ENCODE measurements around the gene CFAP46. TPM values are rescaled to one million over a fixed set of nuclear protein-coding genes. Genes with fewer than 3 reads are reported as not detected.
A peak's percentile ranks its signal among the peaks of the same experiment; 100 is the strongest.

Gene CFAP46
- total and polyA plus RNA-seq, 2 donors = 0.09 to 0.34 TPM

- 95% methylated on average over 15 of the region's 15 CpGs for WGBS
- Histone ChIP-seq H3K4me1 (ENCODE audit: control insufficient read depth in 2 of 2, insufficient read depth in 2 of 2, low read length in 2 of 2) (peaks cover 0 to 5% of the 10 kb centered on the region in 2 donors), H3K4me3 (ENCODE audit: low read length in 2 of 2) (no peak overlapping the region), H3K27me3 (ENCODE audit: control insufficient read depth in 2 of 2, insufficient read depth in 1 of 2, low read length in 1 of 2) (peaks cover 0 to 35% of the 10 kb centered on the region in 2 donors), H3K27ac (ENCODE audit: low read depth in 1 of 2, low read length in 1 of 2) (no peak overlapping the region), H3K9me3 (ENCODE audit: control insufficient read depth in 2 of 2, insufficient read depth in 1 of 2, low read length in 1 of 2) (no peaks in the 10 kb centered on the region), H3K36me3 (ENCODE audit: control insufficient read depth in 2 of 2, insufficient read depth in 2 of 2, low read length in 1 of 2) (no peaks in the 10 kb centered on the region)
- no peak for DNase-seq (ENCODE audit: low read depth in 6 of 9, low spot score in 9 of 9)
These were observed 21.9 kb upstream of the CFAP46 start for GRCh38 chr10:132964231-132964630.

DNA sequence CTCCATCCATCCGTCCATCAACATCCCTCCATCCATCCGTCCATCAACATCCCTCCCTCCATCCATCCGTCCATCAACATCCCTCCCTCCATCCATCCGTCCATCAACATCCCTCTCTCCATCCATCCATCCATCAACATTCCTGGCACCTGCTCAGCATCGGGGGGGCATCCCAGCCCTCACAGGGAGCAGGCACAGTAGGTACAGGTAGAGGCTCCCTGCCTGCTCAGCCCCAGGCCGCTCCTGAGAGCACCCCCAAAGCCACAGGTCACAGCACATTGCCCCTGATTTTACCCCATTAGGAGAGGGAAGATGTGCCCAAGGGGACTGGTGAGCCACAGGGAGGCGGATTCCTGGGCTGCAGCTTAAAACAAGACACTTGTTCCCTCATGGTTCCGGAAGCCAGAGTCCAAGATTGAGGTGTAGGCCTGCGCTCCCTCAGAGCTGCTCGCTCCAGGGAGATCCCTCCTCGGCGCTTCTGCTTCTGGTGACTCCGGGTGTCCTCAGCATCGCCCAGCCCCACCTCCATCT, 21.1 kb upstream of the CFAP46 start:
- no peaks in the 10 kb centered on the region for H3K36me3 ChIP-seq (ENCODE audit: control insufficient read depth in 2 of 2, insufficient read depth in 2 of 2, low read length in 1 of 2)
- WGBS = 98% methylated on average over 14 of the region's 14 CpGs
- H3K27ac ChIP-seq (ENCODE audit: low read depth in 1 of 2, low read length in 1 of 2) = no peak overlapping the region
- no peak overlapping the region for H3K4me3 ChIP-seq (ENCODE audit: low read length in 2 of 2)
- peaks cover 0 to 35% of the 10 kb centered on the region in 2 donors for H3K27me3 ChIP-seq (ENCODE audit: control insufficient read depth in 2 of 2, insufficient read depth in 1 of 2, low read length in 1 of 2)
- no peaks in the 10 kb centered on the region for H3K9me3 ChIP-seq (ENCODE audit: control insufficient read depth in 2 of 2, insufficient read depth in 1 of 2, low read length in 1 of 2)
- no peak for DNase-seq (ENCODE audit: low read depth in 6 of 9, low spot score in 9 of 9)
- peaks cover 0 to 5% of the 10 kb centered on the region in 2 donors for H3K4me1 ChIP-seq (ENCODE audit: control insufficient read depth in 2 of 2, insufficient read depth in 2 of 2, low read length in 2 of 2)

GRCh38 chr10:132962623-132963429, 20.5 kb upstream of the CFAP46 start:
- no peaks in the 10 kb centered on the region for H3K9me3 ChIP-seq (ENCODE audit: control insufficient read depth in 2 of 2, insufficient read depth in 1 of 2, low read length in 1 of 2)
- no peaks in the 10 kb centered on the region for H3K36me3 ChIP-seq (ENCODE audit: control insufficient read depth in 2 of 2, insufficient read depth in 2 of 2, low read length in 1 of 2)
- peak overlapping the region; percentile 33 to 43 for H3K4me3 ChIP-seq (ENCODE audit: low read length in 2 of 2)
- 54% methylated on average over 11 of the region's 11 CpGs for whole genome bisulfite sequencing
- peaks cover 0 to 5% of the 10 kb centered on the region in 2 donors for H3K4me1 ChIP-seq (ENCODE audit: control insufficient read depth in 2 of 2, insufficient read depth in 2 of 2, low read length in 2 of 2)
- peaks cover 0 to 35% of the 10 kb centered on the region in 2 donors for H3K27me3 ChIP-seq (ENCODE audit: control insufficient read depth in 2 of 2, insufficient read depth in 1 of 2, low read length in 1 of 2)
- no peak overlapping the region for H3K27ac ChIP-seq (ENCODE audit: low read depth in 1 of 2, low read length in 1 of 2)
- no peak for DNase-seq (ENCODE audit: low read depth in 6 of 9, low spot score in 9 of 9)

GRCh38 chr10:132961787-132962622, 19.6 kb upstream of the CFAP46 start:
- Histone ChIP-seq H3K27me3 (ENCODE audit: control insufficient read depth in 2 of 2, insufficient read depth in 1 of 2, low read length in 1 of 2) (peaks cover 0 to 35% of the 10 kb centered on the region in 2 donors), H3K36me3 (ENCODE audit: control insufficient read depth in 2 of 2, insufficient read depth in 2 of 2, low read length in 1 of 2) (no peaks in the 10 kb centered on the region), H3K4me3 (ENCODE audit: low read length in 2 of 2) (peak overlapping the region; percentile 33 to 43), H3K9me3 (ENCODE audit: control insufficient read depth in 2 of 2, insufficient read depth in 1 of 2, low read length in 1 of 2) (no peaks in the 10 kb centered on the region), H3K4me1 (ENCODE audit: control insufficient read depth in 2 of 2, insufficient read depth in 2 of 2, low read length in 2 of 2) (peaks cover 0 to 5% of the 10 kb centered on the region in 2 donors), H3K27ac (ENCODE audit: low read depth in 1 of 2, low read length in 1 of 2) (no peak overlapping the region)
- peak in 8 of 9 donors; percentile 16 to 71 (median 40) for DNase-seq (ENCODE audit: low read depth in 6 of 9, low spot score in 9 of 9)
- WGBS = 17% methylated on average over 41 of the region's 41 CpGs

- no peak overlapping the region for H3K4me3 ChIP-seq (ENCODE audit: low read length in 2 of 2)
These were observed 19.0 kb upstream of the CFAP46 start for GRCh38 chr10:132961420-132961786.

DNA sequence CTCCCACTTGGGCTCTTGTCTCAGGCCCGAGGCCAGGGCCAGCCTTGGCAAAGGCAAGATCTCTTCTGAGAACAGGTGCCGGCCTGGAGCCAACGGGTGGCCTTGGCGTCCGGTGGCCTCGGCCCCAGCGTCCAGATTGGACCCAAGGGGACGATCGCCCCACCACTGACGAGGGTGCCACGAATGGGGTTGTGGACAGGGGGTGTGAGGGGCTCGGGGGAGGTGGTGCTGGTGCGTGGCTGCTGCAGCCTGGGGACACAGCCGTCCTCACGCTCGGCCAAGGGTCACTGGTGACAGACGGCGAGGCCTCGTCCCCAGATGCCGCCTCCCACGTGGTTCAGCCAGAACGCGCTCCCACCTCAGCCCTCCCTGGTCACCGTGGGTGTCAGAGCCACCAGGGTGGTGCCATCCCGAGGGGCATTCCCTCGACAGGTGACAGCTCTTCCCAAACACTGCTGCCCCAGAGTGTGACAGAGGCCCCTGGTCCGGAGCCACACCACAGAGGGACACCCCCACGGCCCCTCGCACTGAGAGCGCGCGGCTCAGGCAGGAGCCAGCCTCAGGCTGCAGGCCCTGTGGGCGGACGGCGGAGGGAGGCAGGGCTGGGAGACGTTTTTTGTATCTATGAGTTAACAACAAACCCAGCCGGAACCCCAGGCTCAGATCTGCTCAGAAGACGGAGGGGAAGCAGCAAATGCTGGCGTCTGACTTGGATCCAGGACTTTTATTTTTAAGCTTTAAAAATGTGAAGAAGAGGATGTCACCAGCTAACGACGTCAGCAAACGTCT, 18.5 kb upstream of the CFAP46 start:
- no peak for DNase-seq (ENCODE audit: low read depth in 6 of 9, low spot score in 9 of 9)
- H3K27me3 ChIP-seq (ENCODE audit: control insufficient read depth in 2 of 2, insufficient read depth in 1 of 2, low read length in 1 of 2) = peaks cover 0 to 35% of the 10 kb centered on the region in 2 donors
- H3K27ac ChIP-seq (ENCODE audit: low read depth in 1 of 2, low read length in 1 of 2) = no peak overlapping the region

More at GRCh38 chr10:132961420-132961786, 19.0 kb upstream of the CFAP46 start:
- Histone ChIP-seq H3K27me3 (ENCODE audit: control insufficient read depth in 2 of 2, insufficient read depth in 1 of 2, low read length in 1 of 2) (peaks cover 0 to 35% of the 10 kb centered on the region in 2 donors), H3K4me1 (ENCODE audit: control insufficient read depth in 2 of 2, insufficient read depth in 2 of 2, low read length in 2 of 2) (peaks cover 0 to 5% of the 10 kb centered on the region in 2 donors), H3K36me3 (ENCODE audit: control insufficient read depth in 2 of 2, insufficient read depth in 2 of 2, low read length in 1 of 2) (no peaks in the 10 kb centered on the region), H3K27ac (ENCODE audit: low read depth in 1 of 2, low read length in 1 of 2) (no peak overlapping the region), H3K9me3 (ENCODE audit: control insufficient read depth in 2 of 2, insufficient read depth in 1 of 2, low read length in 1 of 2) (no peaks in the 10 kb centered on the region)
- 85% methylated on average over 8 of the region's 8 CpGs for WGBS
- DNase-seq (ENCODE audit: low read depth in 6 of 9, low spot score in 9 of 9) = no peak

GRCh38 chr10:132960071-132960472, 17.7 kb upstream of the CFAP46 start:
- Histone ChIP-seq H3K27ac (ENCODE audit: low read depth in 1 of 2, low read length in 1 of 2) (no peak overlapping the region), H3K4me3 (ENCODE audit: low read length in 2 of 2) (no peak overlapping the region), H3K4me1 (ENCODE audit: control insufficient read depth in 2 of 2, insufficient read depth in 2 of 2, low read length in 2 of 2) (peaks cover 0 to 5% of the 10 kb centered on the region in 2 donors), H3K36me3 (ENCODE audit: control insufficient read depth in 2 of 2, insufficient read depth in 2 of 2, low read length in 1 of 2) (no peaks in the 10 kb centered on the region), H3K9me3 (ENCODE audit: control insufficient read depth in 2 of 2, insufficient read depth in 1 of 2, low read length in 1 of 2) (no peaks in the 10 kb centered on the region), H3K27me3 (ENCODE audit: control insufficient read depth in 2 of 2, insufficient read depth in 1 of 2, low read length in 1 of 2) (peaks cover 0 to 31% of the 10 kb centered on the region in 2 donors)
- no peak for DNase-seq (ENCODE audit: low read depth in 6 of 9, low spot score in 9 of 9)
- 91% methylated on average over 19 of the region's 19 CpGs for WGBS

More for the DNA sequence above, 18.5 kb upstream of the CFAP46 start:
- no peak overlapping the region for H3K4me3 ChIP-seq (ENCODE audit: low read length in 2 of 2)
- peaks cover 0 to 5% of the 10 kb centered on the region in 2 donors for H3K4me1 ChIP-seq (ENCODE audit: control insufficient read depth in 2 of 2, insufficient read depth in 2 of 2, low read length in 2 of 2)
- H3K36me3 ChIP-seq (ENCODE audit: control insufficient read depth in 2 of 2, insufficient read depth in 2 of 2, low read length in 1 of 2) = no peaks in the 10 kb centered on the region
- H3K9me3 ChIP-seq (ENCODE audit: control insufficient read depth in 2 of 2, insufficient read depth in 1 of 2, low read length in 1 of 2) = no peaks in the 10 kb centered on the region
- WGBS = 96% methylated on average over 42 of the region's 42 CpGs

DNA sequence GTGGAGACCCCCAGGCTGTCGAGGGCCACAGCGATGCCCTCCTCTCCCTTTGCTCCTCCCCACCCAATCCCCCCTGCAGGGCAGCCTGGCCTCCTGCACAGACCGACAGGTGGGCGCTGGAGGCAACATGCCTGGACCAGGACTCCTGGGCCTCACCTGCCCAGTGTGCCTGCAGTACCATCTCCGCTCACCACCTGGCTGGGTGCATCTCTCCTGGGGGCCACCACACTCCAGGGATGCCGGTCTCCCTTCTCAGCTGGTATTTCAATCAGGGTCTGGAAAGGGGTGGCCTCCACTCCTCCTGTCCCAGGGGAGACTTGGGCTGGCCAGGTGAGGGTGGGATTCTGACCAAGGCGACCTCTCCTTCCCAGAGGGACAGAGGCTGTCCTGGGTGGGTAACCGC, 17.2 kb upstream of the CFAP46 start:
- H3K4me3 ChIP-seq (ENCODE audit: low read length in 2 of 2) = no peak overlapping the region
- DNase-seq (ENCODE audit: low read depth in 6 of 9, low spot score in 9 of 9) = no peak
- H3K27me3 ChIP-seq (ENCODE audit: control insufficient read depth in 2 of 2, insufficient read depth in 1 of 2, low read length in 1 of 2) = peaks cover 0 to 27% of the 10 kb centered on the region in 2 donors
- 93% methylated on average over 8 of the region's 8 CpGs for WGBS
- H3K27ac ChIP-seq (ENCODE audit: low read depth in 1 of 2, low read length in 1 of 2) = no peak overlapping the region
- H3K9me3 ChIP-seq (ENCODE audit: control insufficient read depth in 2 of 2, insufficient read depth in 1 of 2, low read length in 1 of 2) = no peaks in the 10 kb centered on the region
- H3K4me1 ChIP-seq (ENCODE audit: control insufficient read depth in 2 of 2, insufficient read depth in 2 of 2, low read length in 2 of 2) = peaks cover 0 to 5% of the 10 kb centered on the region in 2 donors
- H3K36me3 ChIP-seq (ENCODE audit: control insufficient read depth in 2 of 2, insufficient read depth in 2 of 2, low read length in 1 of 2) = no peaks in the 10 kb centered on the region
